GM23338 (cell line): ENCODE results near the gene SCO2.

Source experiments
- CREB1 ChIP-seq: fragments of 250-450 bp; sonication (Bioruptor Pico); IDR thresholded peaks from 2 replicates; pipeline ENCODE4 v1.5.0; 2020; ENCODE audit warnings: low read depth, mild to moderate bottlenecking, moderate library complexity
- EZH2 ChIP-seq: fragments of 200-600 bp; sonication (generic); IDR thresholded peaks from one replicate; pipeline ENCODE4 v1.8.0; 2017; ENCODE audit warnings: antibody characterized with exemption, mild to moderate bottlenecking, low read depth; ENCODE audit not compliant: unreplicated experiment
- EZH2phosphoT487 ChIP-seq: fragments of 200-600 bp; sonication (generic); IDR thresholded peaks from one replicate; pipeline ENCODE4 v1.8.1; 2018; ENCODE audit warnings: antibody characterized with exemption; ENCODE audit not compliant: unreplicated experiment
- JUNB ChIP-seq: IDR thresholded peaks from one replicate; pipeline ENCODE4 v1.6.1; 2016; ENCODE audit warnings: antibody characterized with exemption; ENCODE audit not compliant: unreplicated experiment
- POLR2AphosphoS5 ChIP-seq: IDR thresholded peaks from 2 replicates; pipeline ENCODE4 v1.6.1; 2016; ENCODE audit warnings: antibody characterized with exemption, low read depth
- ZNF114 ChIP-seq: fragments of 250-450 bp; sonication (Bioruptor Pico); IDR thresholded peaks from 2 replicates; pipeline ENCODE4 v1.5.0; 2020; ENCODE audit warnings: mild to moderate bottlenecking, moderate library complexity
- ZNF331 ChIP-seq: fragments of 250-450 bp; sonication (Bioruptor Pico); IDR thresholded peaks from 2 replicates; pipeline ENCODE4 v1.5.0; 2020; ENCODE audit warnings: low read depth, mild to moderate bottlenecking, moderate library complexity
- TF ChIP-seq, protein P1 (sequence below), 2 experiments: fragments of 200-600 bp in 1 of 2; sonication (generic) in 1 of 2; conservative IDR thresholded peaks; 2 replicates each; pipeline versions ENCODE4 v1.5.1 to v1.6.1; 2016 to 2017; ENCODE audit warnings: antibody characterized with exemption in 2 of 2, low read depth in 2 of 2, mild to moderate bottlenecking in 2 of 2, moderate library complexity in 1 of 2
- TF ChIP-seq, protein P2 (sequence below): fragments of 250-450 bp; sonication (Bioruptor Pico); IDR thresholded peaks from 2 replicates; pipeline ENCODE4 v1.5.0; 2020; ENCODE audit warnings: mild to moderate bottlenecking, moderate library complexity

DNA sequence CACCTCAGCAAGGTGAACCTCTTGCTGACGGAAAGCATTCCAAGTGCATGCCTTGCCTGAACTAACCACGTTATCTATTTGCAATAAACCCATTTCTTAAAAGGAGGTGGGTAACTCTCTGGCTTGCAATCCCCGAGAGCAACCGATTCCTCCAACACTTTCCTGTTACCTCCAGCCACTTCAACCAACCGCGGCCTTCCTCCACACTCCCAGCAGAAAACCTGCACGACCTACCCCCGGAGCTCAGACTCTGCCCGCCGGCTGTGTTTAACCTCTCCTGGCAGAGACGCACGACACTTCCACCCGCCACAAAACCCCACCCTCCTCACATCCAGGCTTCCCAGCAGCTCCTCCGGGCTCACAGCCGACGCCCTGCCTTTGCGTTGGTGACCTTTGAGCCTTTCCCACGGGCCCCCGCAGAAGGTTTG lies 708 bp downstream of the SCO2 start:
- TF ChIP-seq, protein P1, sequence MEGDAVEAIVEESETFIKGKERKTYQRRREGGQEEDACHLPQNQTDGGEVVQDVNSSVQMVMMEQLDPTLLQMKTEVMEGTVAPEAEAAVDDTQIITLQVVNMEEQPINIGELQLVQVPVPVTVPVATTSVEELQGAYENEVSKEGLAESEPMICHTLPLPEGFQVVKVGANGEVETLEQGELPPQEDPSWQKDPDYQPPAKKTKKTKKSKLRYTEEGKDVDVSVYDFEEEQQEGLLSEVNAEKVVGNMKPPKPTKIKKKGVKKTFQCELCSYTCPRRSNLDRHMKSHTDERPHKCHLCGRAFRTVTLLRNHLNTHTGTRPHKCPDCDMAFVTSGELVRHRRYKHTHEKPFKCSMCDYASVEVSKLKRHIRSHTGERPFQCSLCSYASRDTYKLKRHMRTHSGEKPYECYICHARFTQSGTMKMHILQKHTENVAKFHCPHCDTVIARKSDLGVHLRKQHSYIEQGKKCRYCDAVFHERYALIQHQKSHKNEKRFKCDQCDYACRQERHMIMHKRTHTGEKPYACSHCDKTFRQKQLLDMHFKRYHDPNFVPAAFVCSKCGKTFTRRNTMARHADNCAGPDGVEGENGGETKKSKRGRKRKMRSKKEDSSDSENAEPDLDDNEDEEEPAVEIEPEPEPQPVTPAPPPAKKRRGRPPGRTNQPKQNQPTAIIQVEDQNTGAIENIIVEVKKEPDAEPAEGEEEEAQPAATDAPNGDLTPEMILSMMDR (conservative IDR thresholded peaks at IDR 0.05; ENCODE audit: low read depth in 2 of 2): no peak
- no peak for TF ChIP-seq POLR2AphosphoS5
- no peak for TF ChIP-seq ZNF331 (CRISPR knock-in tag)
- TF ChIP-seq EZH2: no peak
- no peak for TF ChIP-seq EZH2phosphoT487
- no peak for TF ChIP-seq JUNB
- no peak for TF ChIP-seq ZNF114 (CRISPR knock-in tag)
- no peak for TF ChIP-seq CREB1 (CRISPR knock-in tag)
- TF ChIP-seq, protein P2, sequence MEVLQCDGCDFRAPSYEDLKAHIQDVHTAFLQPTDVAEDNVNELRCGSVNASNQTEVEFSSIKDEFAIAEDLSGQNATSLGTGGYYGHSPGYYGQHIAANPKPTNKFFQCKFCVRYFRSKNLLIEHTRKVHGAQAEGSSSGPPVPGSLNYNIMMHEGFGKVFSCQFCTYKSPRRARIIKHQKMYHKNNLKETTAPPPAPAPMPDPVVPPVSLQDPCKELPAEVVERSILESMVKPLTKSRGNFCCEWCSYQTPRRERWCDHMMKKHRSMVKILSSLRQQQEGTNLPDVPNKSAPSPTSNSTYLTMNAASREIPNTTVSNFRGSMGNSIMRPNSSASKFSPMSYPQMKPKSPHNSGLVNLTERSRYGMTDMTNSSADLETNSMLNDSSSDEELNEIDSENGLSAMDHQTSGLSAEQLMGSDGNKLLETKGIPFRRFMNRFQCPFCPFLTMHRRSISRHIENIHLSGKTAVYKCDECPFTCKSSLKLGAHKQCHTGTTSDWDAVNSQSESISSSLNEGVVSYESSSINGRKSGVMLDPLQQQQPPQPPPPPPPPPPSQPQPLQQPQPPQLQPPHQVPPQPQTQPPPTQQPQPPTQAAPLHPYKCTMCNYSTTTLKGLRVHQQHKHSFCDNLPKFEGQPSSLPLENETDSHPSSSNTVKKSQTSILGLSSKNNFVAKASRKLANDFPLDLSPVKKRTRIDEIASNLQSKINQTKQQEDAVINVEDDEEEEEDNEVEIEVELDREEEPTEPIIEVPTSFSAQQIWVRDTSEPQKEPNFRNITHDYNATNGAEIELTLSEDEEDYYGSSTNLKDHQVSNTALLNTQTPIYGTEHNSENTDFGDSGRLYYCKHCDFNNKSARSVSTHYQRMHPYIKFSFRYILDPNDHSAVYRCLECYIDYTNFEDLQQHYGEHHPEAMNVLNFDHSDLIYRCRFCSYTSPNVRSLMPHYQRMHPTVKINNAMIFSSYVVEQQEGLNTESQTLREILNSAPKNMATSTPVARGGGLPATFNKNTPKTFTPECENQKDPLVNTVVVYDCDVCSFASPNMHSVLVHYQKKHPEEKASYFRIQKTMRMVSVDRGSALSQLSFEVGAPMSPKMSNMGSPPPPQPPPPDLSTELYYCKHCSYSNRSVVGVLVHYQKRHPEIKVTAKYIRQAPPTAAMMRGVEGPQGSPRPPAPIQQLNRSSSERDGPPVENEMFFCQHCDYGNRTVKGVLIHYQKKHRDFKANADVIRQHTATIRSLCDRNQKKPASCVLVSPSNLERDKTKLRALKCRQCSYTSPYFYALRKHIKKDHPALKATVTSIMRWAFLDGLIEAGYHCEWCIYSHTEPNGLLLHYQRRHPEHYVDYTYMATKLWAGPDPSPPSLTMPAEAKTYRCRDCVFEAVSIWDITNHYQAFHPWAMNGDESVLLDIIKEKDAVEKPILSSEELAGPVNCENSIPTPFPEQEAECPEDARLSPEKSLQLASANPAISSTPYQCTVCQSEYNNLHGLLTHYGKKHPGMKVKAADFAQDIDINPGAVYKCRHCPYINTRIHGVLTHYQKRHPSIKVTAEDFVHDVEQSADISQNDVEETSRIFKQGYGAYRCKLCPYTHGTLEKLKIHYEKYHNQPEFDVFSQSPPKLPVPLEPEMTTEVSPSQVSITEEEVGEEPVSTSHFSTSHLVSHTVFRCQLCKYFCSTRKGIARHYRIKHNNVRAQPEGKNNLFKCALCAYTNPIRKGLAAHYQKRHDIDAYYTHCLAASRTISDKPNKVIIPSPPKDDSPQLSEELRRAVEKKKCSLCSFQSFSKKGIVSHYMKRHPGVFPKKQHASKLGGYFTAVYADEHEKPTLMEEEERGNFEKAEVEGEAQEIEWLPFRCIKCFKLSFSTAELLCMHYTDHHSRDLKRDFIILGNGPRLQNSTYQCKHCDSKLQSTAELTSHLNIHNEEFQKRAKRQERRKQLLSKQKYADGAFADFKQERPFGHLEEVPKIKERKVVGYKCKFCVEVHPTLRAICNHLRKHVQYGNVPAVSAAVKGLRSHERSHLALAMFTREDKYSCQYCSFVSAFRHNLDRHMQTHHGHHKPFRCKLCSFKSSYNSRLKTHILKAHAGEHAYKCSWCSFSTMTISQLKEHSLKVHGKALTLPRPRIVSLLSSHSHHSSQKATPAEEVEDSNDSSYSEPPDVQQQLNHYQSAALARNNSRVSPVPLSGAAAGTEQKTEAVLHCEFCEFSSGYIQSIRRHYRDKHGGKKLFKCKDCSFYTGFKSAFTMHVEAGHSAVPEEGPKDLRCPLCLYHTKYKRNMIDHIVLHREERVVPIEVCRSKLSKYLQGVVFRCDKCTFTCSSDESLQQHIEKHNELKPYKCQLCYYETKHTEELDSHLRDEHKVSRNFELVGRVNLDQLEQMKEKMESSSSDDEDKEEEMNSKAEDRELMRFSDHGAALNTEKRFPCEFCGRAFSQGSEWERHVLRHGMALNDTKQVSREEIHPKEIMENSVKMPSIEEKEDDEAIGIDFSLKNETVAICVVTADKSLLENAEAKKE (CRISPR knock-in tag): no peak
